ENCODE data around the gene ZNF570. TPM values are rescaled to one million over a fixed set of nuclear protein-coding genes. Genes with fewer than 3 reads are reported as not detected.

Gene ZNF570
- total and polyA plus RNA-seq, 9 donors, result 4.2 to 9.5 (median 6.1) TPM

Other genes starting within 250 kb of the ZNF570 start
- 7.6 TPM for gene ZNF527, start 98.3 kb upstream of the ZNF570 start, total RNA-seq
- 1 to 10 TPM; 4.5 to 7.0 (median 5.7) TPM for gene ZNF527, start 98.3 kb upstream of the ZNF570 start, polyA plus RNA-seq (ENCODE audit: insufficient read depth in 1 of 8, insufficient read length in 8 of 8, low replicate concordance in 1 of 8)
- 8.3 TPM for gene ZNF569, start 1.9 kb upstream of the ZNF570 start, total RNA-seq
- gene ZNF569, start 1.9 kb upstream of the ZNF570 start, polyA plus RNA-seq (ENCODE audit: insufficient read depth in 1 of 8, insufficient read length in 8 of 8, low replicate concordance in 1 of 8), result 1 to 10 TPM; 5.6 to 9.3 (median 7.6) TPM
- gene ZNF793, start 37.6 kb downstream of the ZNF570 start, total RNA-seq, result 7.0 TPM
- gene ZNF793, start 37.6 kb downstream of the ZNF570 start, polyA plus RNA-seq (ENCODE audit: insufficient read depth in 1 of 8, insufficient read length in 8 of 8, low replicate concordance in 1 of 8), result 10 to 100 TPM in 3 of 8 donors, 1 to 10 TPM in 5; 7.4 to 11.7 (median 8.5) TPM
- gene ZNF571, start 125.4 kb downstream of the ZNF570 start, total RNA-seq, result 8.0 TPM
- gene ZNF571, start 125.4 kb downstream of the ZNF570 start, polyA plus RNA-seq (ENCODE audit: insufficient read depth in 1 of 8, insufficient read length in 8 of 8, low replicate concordance in 1 of 8), result 1 to 10 TPM; 4.0 to 6.1 (median 5.4) TPM
- gene ZNF540, start 125.5 kb downstream of the ZNF570 start, total RNA-seq, result 2.1 TPM
- gene ZNF540, start 125.5 kb downstream of the ZNF570 start, polyA plus RNA-seq (ENCODE audit: insufficient read depth in 1 of 8, insufficient read length in 8 of 8, low replicate concordance in 1 of 8), result 1 to 10 TPM; 1.4 to 2.3 (median 1.9) TPM
- 25.0 TPM for gene ZFP30, start 186.1 kb downstream of the ZNF570 start, total RNA-seq
- 10 to 100 TPM in 7 of 8 donors, 1 to 10 TPM in 1; 8.4 to 14.3 (median 12.5) TPM for gene ZFP30, start 186.1 kb downstream of the ZNF570 start, polyA plus RNA-seq (ENCODE audit: insufficient read depth in 1 of 8, insufficient read length in 8 of 8, low replicate concordance in 1 of 8)